Activated T-cell treated with anti-CD3 and anti-CD28 coated beads, Interleukin-2, amount 50 U/mL, for 72 hours (primary cell): ENCODE results near the gene ABCC6. TPM values are rescaled to one million over a fixed set of nuclear protein-coding genes. Genes with fewer than 3 reads are reported as not detected.
"Not testable (repeated sequence)": the region's sequence is repeated elsewhere in the genome, so short reads cannot be mapped to it uniquely, and the experiment has no call there.

ENCODE experiments used
- ATAC-seq, 2 donors: fragments of 150-1000 bp; cut with Tn5 transposase; replicated peaks in 1 of 2; 2 replicates each; pipeline ENCODE4 v1.10.0; 2021; ENCODE audit warnings: moderate library complexity in 2 of 2, mild to moderate bottlenecking in 1 of 2
- DNase-seq, 2 donors: peaks; one replicate each; pipeline ENCODE4 v3.0.0; 2021 to 2022; ENCODE audit warnings: mixed read lengths in 1 of 2
- H3K27ac Mint-ChIP-seq: one replicate; pipeline ENCODE4 v1.8.0; 2022; ENCODE audit warnings: mild to moderate bottlenecking, moderate library complexity, mixed read lengths
- H3K27me3 Mint-ChIP-seq: one replicate; pipeline ENCODE4 v1.8.0; 2022; ENCODE audit warnings: low read depth, mixed read lengths
- H3K36me3 Mint-ChIP-seq, 2 donors: one replicate each; pipeline ENCODE4 v1.8.0; 2022; ENCODE audit warnings: mixed read lengths in 2 of 2, mild to moderate bottlenecking in 1 of 2; ENCODE audit not compliant: insufficient read depth in 2 of 2
- H3K4me1 Mint-ChIP-seq: one replicate; pipeline ENCODE4 v1.8.0; 2022; ENCODE audit warnings: low read depth, mixed read lengths
- H3K4me3 Mint-ChIP-seq, 2 donors: one replicate each; pipeline ENCODE4 v1.8.0; 2022; ENCODE audit warnings: mild to moderate bottlenecking in 2 of 2, mixed read lengths in 2 of 2, moderate library complexity in 2 of 2
- H3K9me3 Mint-ChIP-seq, 2 donors: one replicate each; pipeline ENCODE4 v1.8.0; 2022; ENCODE audit warnings: mixed read lengths in 2 of 2
- total RNA-seq, 2 donors: library from RNA; stranded (reverse); gene quantifications; one replicate each; pipeline ENCODE4 v1.2.3, GENCODE V29; 2022

ABCC6 gene
- total RNA-seq, 2 donors from 2014 or later, result not detected

DNA sequence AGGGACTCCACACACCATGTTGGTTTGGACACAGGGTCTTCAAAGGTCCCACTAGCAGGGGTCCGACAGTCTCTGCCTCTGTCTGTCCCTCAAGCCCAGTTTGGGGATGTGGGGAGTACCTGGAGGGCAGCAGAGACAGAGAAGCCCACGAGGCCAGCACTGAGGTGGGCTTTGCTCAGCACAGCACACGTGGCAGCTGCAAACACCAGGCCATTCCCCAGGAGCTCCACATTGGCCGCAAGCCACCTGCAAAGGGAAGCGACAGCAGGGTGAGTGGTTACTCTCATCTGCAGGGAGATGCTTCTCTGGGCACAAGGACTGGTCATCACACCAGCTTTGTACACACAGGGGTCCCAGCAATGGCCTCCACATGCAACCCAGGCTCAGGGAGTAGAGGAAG lies 62.0 kb downstream of the ABCC6 start:
- H3K9me3 Mint-ChIP-seq, result peaks cover 10 to 11% of the 10 kb centered on the region in 2 donors
- peaks cover 7% of the 10 kb centered on the region for H3K27me3 Mint-ChIP-seq
- no peaks in the 10 kb centered on the region for H3K4me1 Mint-ChIP-seq
- DNase-seq (no peak), ATAC-seq (no peak)
- H3K27ac Mint-ChIP-seq, result no peak overlapping the region
- no peak overlapping the region for H3K4me3 Mint-ChIP-seq
- H3K36me3 Mint-ChIP-seq, result peaks cover 10 to 13% of the 10 kb centered on the region in 2 donors

DNA sequence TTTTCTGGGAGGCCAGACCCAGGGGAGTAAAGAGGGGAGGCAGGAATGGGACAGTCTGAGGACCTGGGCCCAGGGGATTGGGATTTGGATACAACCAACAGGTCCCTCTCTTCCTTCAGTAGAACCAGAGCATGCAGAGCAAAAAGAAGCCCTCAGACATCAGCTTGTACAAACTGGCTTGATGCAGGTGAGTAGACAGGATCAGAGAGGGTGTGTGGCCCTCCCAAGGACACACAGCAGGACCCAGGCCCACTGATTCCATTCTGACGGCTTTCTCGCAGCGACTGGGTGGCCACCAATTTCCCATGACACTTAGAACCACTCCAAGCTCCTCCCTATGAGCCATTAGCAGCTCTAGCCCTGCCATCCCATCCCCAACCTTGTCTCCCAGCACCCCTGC lies 63.6 kb downstream of the ABCC6 start:
- H3K4me1 Mint-ChIP-seq, result no peaks in the 10 kb centered on the region
- H3K27ac Mint-ChIP-seq, result no peak overlapping the region
- H3K4me3 Mint-ChIP-seq, result no peak overlapping the region
- H3K36me3 Mint-ChIP-seq, result peaks cover 10 to 13% of the 10 kb centered on the region in 2 donors
- H3K27me3 Mint-ChIP-seq, result peaks cover 15% of the 10 kb centered on the region
- DNase-seq, result no peak
- H3K9me3 Mint-ChIP-seq, result peaks cover 10 to 11% of the 10 kb centered on the region in 2 donors
- ATAC-seq, result no peak

- DNase-seq, result no peak
- peaks cover 10 to 11% of the 10 kb centered on the region in 2 donors for H3K9me3 Mint-ChIP-seq
- no peaks in the 10 kb centered on the region for H3K4me1 Mint-ChIP-seq
- no peak for ATAC-seq
- peaks cover 15% of the 10 kb centered on the region for H3K27me3 Mint-ChIP-seq
- peaks cover 10 to 13% of the 10 kb centered on the region in 2 donors for H3K36me3 Mint-ChIP-seq
- no peak overlapping the region for H3K4me3 Mint-ChIP-seq
- no peak overlapping the region for H3K27ac Mint-ChIP-seq
Observed at GRCh38 chr16:16158741-16159374, 64.4 kb downstream of the ABCC6 start.

GRCh38 chr16:16158082-16158658 lies 65.1 kb downstream of the ABCC6 start:
- peaks cover 10 to 13% of the 10 kb centered on the region in 2 donors for H3K36me3 Mint-ChIP-seq
- H3K4me3 Mint-ChIP-seq, result no peak overlapping the region
- ATAC-seq (no peak), DNase-seq (no peak)
- H3K4me1 Mint-ChIP-seq, result no peaks in the 10 kb centered on the region
- H3K27ac Mint-ChIP-seq, result no peak overlapping the region
- peaks cover 15% of the 10 kb centered on the region for H3K27me3 Mint-ChIP-seq
- peaks cover 10 to 11% of the 10 kb centered on the region in 2 donors for H3K9me3 Mint-ChIP-seq

- ATAC-seq (no peak), DNase-seq (no peak)
- peaks cover 15% of the 10 kb centered on the region for H3K27me3 Mint-ChIP-seq
- peaks cover 10 to 13% of the 10 kb centered on the region in 2 donors for H3K36me3 Mint-ChIP-seq
- H3K4me1 Mint-ChIP-seq, result no peaks in the 10 kb centered on the region
- peaks cover 10 to 11% of the 10 kb centered on the region in 2 donors for H3K9me3 Mint-ChIP-seq
- no peak overlapping the region for H3K4me3 Mint-ChIP-seq
- H3K27ac Mint-ChIP-seq, result no peak overlapping the region
Observed at GRCh38 chr16:16157166-16157565, 66.1 kb downstream of the ABCC6 start.

DNA sequence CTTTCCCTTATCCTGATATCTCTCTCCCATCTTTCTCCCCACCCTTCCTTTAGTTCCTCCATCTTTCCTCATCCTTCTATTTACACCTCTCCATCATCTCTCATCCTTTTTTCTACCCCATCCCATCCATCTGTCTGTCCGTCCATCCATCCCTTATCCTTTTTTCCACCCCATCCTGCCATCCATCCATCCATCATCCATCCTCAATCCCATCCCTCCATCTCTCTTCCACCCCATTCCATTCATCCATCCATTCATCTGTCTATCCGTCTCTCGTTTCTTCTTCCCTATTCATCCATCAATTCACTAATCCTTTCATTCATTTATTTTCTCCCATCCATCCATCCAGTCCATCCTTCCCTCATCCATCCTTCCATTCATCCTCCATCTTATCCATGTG lies 68.1 kb downstream of the ABCC6 start:
- Mint-ChIP-seq H3K9me3 (peaks cover 10 to 11% of the 10 kb centered on the region in 2 donors), H3K27ac (peak overlapping the region; percentile 5), H3K4me1 (peaks cover 12% of the 10 kb centered on the region), H3K4me3 (no peak overlapping the region), H3K36me3 (peaks cover 10 to 13% of the 10 kb centered on the region in 2 donors), H3K27me3 (peaks cover 15% of the 10 kb centered on the region)
- DNase-seq (no peak), ATAC-seq (no peak)

DNA sequence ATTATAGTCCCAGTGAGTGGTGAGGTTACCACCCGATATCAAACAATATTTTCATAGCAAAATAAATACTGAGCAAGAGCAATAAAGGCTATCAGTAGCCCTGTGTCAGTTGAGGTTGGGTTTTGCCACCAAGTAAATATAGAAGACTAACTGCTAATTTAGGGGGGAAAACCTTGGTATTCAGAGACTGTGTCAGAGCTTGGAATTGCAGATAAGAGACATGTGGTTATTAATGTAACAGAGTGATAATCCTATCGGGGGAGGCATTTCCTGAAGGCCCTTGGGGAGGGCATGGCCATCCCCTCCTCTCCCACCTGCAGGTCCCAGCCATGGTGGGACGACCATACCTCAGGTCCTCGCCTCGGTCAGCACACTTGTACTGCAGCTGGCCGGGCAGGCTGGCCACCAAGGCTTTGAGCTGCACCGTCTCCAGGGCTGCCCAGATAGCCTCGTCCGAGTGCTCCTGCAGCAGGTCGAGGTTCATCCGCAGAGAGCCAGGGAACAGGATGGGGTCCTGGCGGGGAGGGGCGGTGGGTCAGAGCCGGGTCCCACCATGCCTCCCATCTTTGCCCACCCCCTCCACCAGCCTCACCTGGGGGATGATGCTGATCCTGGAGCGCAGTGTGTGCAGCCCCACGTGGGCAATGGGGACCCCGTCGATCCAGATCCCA lies 68.9 kb downstream of the ABCC6 start:
- Mint-ChIP-seq H3K27ac (no peak overlapping the region), H3K4me1 (peaks cover 12% of the 10 kb centered on the region), H3K36me3 (peaks cover 7 to 10% of the 10 kb centered on the region in 2 donors), H3K4me3 (no peak overlapping the region), H3K9me3 (peaks cover 10 to 11% of the 10 kb centered on the region in 2 donors), H3K27me3 (peaks cover 15% of the 10 kb centered on the region)
- DNase-seq, result no peak
- ATAC-seq, result no peak

DNA sequence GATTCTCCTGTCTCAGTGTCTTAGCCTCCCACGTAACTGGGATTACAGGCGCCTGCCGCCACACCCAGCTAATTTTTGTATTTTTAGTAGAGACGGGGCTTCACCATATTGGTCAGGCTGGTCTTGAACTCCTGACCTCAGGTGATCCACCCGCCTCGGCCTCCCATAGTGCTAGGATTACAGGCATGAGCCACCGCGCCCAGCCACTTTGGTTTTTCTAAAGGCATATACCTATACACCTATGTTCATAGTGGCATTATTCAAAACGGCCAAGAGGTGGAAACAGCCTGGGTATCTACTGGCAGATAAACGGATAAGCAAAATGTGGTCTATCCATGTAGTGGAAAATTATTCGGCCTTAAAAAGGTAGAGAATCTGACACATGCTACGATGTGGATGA lies 70.3 kb downstream of the ABCC6 start:
- H3K4me1 Mint-ChIP-seq, result peaks cover 12% of the 10 kb centered on the region
- not testable (repeated sequence) for ATAC-seq, H3K27me3 Mint-ChIP-seq, H3K36me3 Mint-ChIP-seq, DNase-seq, H3K9me3 Mint-ChIP-seq, H3K27ac Mint-ChIP-seq, H3K4me3 Mint-ChIP-seq

DNA sequence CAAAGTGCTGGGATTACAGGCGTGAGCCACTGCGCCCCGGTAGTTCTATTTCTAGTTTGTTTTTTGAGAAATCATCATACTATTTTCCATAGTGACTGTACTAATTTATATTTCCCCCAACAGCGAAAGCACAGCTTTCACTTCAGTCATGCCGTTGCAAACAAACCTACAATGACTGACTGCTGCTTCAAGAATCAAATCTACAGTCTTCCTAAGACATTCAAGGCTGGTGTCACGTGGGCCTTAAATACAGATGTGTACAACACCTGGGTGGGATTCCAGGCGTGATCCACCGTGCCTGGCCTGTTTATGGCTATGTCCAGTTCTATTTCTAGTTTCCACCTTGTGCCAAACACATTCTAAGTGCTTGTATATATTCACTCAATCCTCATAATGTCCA lies 72.0 kb downstream of the ABCC6 start:
- no peaks in the 10 kb centered on the region for H3K36me3 Mint-ChIP-seq
- H3K27ac Mint-ChIP-seq, result peak overlapping the region; percentile 64
- H3K27me3 Mint-ChIP-seq, result peaks cover 7% of the 10 kb centered on the region
- no peak overlapping the region for H3K4me3 Mint-ChIP-seq
- ATAC-seq (peak in 1 of 2 donors; percentile 18), DNase-seq (no peak)
- peaks cover 12% of the 10 kb centered on the region for H3K4me1 Mint-ChIP-seq
- H3K9me3 Mint-ChIP-seq, result no peaks in the 10 kb centered on the region

- Mint-ChIP-seq H3K4me1 (peaks cover 12% of the 10 kb centered on the region), H3K27me3 (peaks cover 7% of the 10 kb centered on the region), H3K9me3 (no peaks in the 10 kb centered on the region), H3K4me3 (no peak overlapping the region), H3K27ac (no peak overlapping the region), H3K36me3 (no peaks in the 10 kb centered on the region)
- no peak for DNase-seq
- ATAC-seq, result no peak
Observed at GRCh38 chr16:16150878-16151152, 72.5 kb downstream of the ABCC6 start.

GRCh38 chr16:16150117-16150877 lies 73.0 kb downstream of the ABCC6 start:
- ATAC-seq, result no peak
- no peak overlapping the region for H3K4me3 Mint-ChIP-seq

GRCh38 chr16:16149710-16150116 lies 73.6 kb downstream of the ABCC6 start:
- peaks cover 12% of the 10 kb centered on the region for H3K4me1 Mint-ChIP-seq
- H3K9me3 Mint-ChIP-seq, result no peaks in the 10 kb centered on the region
- H3K36me3 Mint-ChIP-seq, result no peaks in the 10 kb centered on the region
- ATAC-seq (no peak), DNase-seq (no peak)
- H3K4me3 Mint-ChIP-seq, result no peak overlapping the region
- no peak overlapping the region for H3K27ac Mint-ChIP-seq
- H3K27me3 Mint-ChIP-seq, result no peaks in the 10 kb centered on the region

More at GRCh38 chr16:16150117-16150877, 73.0 kb downstream of the ABCC6 start:
- no peak overlapping the region for H3K27ac Mint-ChIP-seq
- H3K4me1 Mint-ChIP-seq, result peaks cover 12% of the 10 kb centered on the region
- H3K9me3 Mint-ChIP-seq, result no peaks in the 10 kb centered on the region
- H3K27me3 Mint-ChIP-seq, result peaks cover 5% of the 10 kb centered on the region
- DNase-seq, result no peak
- H3K36me3 Mint-ChIP-seq, result no peaks in the 10 kb centered on the region

- no peak for ATAC-seq
- Mint-ChIP-seq H3K36me3 (no peaks in the 10 kb centered on the region), H3K9me3 (no peaks in the 10 kb centered on the region), H3K4me3 (no peak overlapping the region), H3K27ac (no peak overlapping the region), H3K4me1 (peaks cover 12% of the 10 kb centered on the region), H3K27me3 (no peaks in the 10 kb centered on the region)
- DNase-seq, result no peak
Observed at GRCh38 chr16:16148755-16149154, 74.5 kb downstream of the ABCC6 start.
